C1 segment of cervical spinal cord (tissue), 14 donors: Measurements from ENCODE around the gene C2CD4B.

Experiments used
- DNase-seq, 14 donors: peaks; one replicate each; lab custom pipeline; 2025; lab: John Stamatoyannopoulos, UW

Gene C2CD4B

GRCh38 chr15:62165104-62165792 lies at the start of gene C2CD4B:
Gene C2CD4B, minus strand, starts transcription at chr15:62165285. Its CDS starts 301 bp downstream, at chr15:62164984.
- no peak for DNase-seq

GRCh38 chr15:62212741-62213140 lies 47.7 kb upstream of the C2CD4B start:
- DNase-seq: no peak

GRCh38 chr15:62211348-62211747 lies 46.3 kb upstream of the C2CD4B start:
- no peak for DNase-seq

GRCh38 chr15:62209821-62210220 lies 44.7 kb upstream of the C2CD4B start:
- DNase-seq: no peak

- DNase-seq: no peak
Measured at GRCh38 chr15:62209322-62209721, 44.2 kb upstream of the C2CD4B start.

GRCh38 chr15:62208884-62209283 lies 43.8 kb upstream of the C2CD4B start:
- DNase-seq: no peak

GRCh38 chr15:62208367-62208766 lies 43.3 kb upstream of the C2CD4B start:
- no peak for DNase-seq

- DNase-seq: no peak
Measured at GRCh38 chr15:62190675-62191074, 25.6 kb upstream of the C2CD4B start.

GRCh38 chr15:62190274-62190673 lies 25.2 kb upstream of the C2CD4B start:
- DNase-seq: no peak

- DNase-seq: no peak
Measured at GRCh38 chr15:62188744-62189143, 23.7 kb upstream of the C2CD4B start.

- DNase-seq: no peak
Measured at GRCh38 chr15:62187910-62188309, 22.8 kb upstream of the C2CD4B start.

- DNase-seq: no peak
Measured at GRCh38 chr15:62187425-62187824, 22.3 kb upstream of the C2CD4B start.

- no peak for DNase-seq
Measured at GRCh38 chr15:62186578-62186977, 21.5 kb upstream of the C2CD4B start.

GRCh38 chr15:62183130-62183529 lies 18.0 kb upstream of the C2CD4B start:
- no peak for DNase-seq

- no peak for DNase-seq
Measured at GRCh38 chr15:62173215-62173614, 8.1 kb upstream of the C2CD4B start.

GRCh38 chr15:62171882-62172281 lies 6.8 kb upstream of the C2CD4B start:
- no peak for DNase-seq

GRCh38 chr15:62165793-62166375 lies 799 bp upstream of the C2CD4B start:
- DNase-seq: no peak

GRCh38 chr15:62164396-62165103 lies 535 bp downstream of the C2CD4B start:
- DNase-seq: no peak

- no peak for DNase-seq
Measured at GRCh38 chr15:62164014-62164395, 1.1 kb downstream of the C2CD4B start.

GRCh38 chr15:62163397-62164013 lies 1.6 kb downstream of the C2CD4B start:
- no peak for DNase-seq

- DNase-seq: no peak
Measured at GRCh38 chr15:62153228-62153627, 11.9 kb downstream of the C2CD4B start.

GRCh38 chr15:62150445-62150844 lies 14.6 kb downstream of the C2CD4B start:
- DNase-seq: no peak

- no peak for DNase-seq
Measured at GRCh38 chr15:62149729-62150128, 15.4 kb downstream of the C2CD4B start.
